Activated CD4-positive, alpha-beta T cell treated with anti-CD3 and anti-CD28 coated beads, Interleukin-2, amount 10 ng/mL, durations not matched to agents 24 days and 14 days (primary cell): Measurements from ENCODE around the gene ST6GALNAC6. TPM values are rescaled to one million over a fixed set of nuclear protein-coding genes. Genes with fewer than 3 reads are reported as not detected.
"Not testable (repeated sequence)": the region's sequence is repeated elsewhere in the genome, so short reads cannot be mapped to it uniquely, and the experiment has no call there.

Source experiments
- DNase-seq: peaks from one replicate; pipeline ENCODE4 v3.0.0; 2022
- H3K27ac Mint-ChIP-seq: one replicate; pipeline ENCODE4 v1.8.0; 2022; ENCODE audit warnings: mild to moderate bottlenecking, mixed read lengths
- H3K27me3 Mint-ChIP-seq: one replicate; pipeline ENCODE4 v1.8.0; 2022; ENCODE audit warnings: mixed read lengths
- H3K36me3 Mint-ChIP-seq: one replicate; pipeline ENCODE4 v1.8.0; 2022; ENCODE audit warnings: low read depth, mild to moderate bottlenecking, mixed read lengths
- H3K4me1 Mint-ChIP-seq: one replicate; pipeline ENCODE4 v1.8.0; 2021; ENCODE audit warnings: mixed read lengths
- H3K4me3 Mint-ChIP-seq: one replicate; pipeline ENCODE4 v1.8.0; 2022; ENCODE audit warnings: mild to moderate bottlenecking, moderate library complexity, mixed read lengths
- H3K9me3 Mint-ChIP-seq: one replicate; pipeline ENCODE4 v1.8.0; 2021; ENCODE audit warnings: mixed read lengths
- intact Hi-C: fragments of 100-400 bp; cut with micrococcal nuclease; formaldehyde crosslinking; loops from one replicate; pipeline ENCODE4 v1.15.1; 2023
- total RNA-seq: library from RNA; stranded (reverse); gene quantifications from 2 replicates; pipeline ENCODE4 v1.2.3, GENCODE V29; 2022

ST6GALNAC6 gene
- total RNA-seq, 1 donor from 2014 or later: 53.3 TPM

DNA sequence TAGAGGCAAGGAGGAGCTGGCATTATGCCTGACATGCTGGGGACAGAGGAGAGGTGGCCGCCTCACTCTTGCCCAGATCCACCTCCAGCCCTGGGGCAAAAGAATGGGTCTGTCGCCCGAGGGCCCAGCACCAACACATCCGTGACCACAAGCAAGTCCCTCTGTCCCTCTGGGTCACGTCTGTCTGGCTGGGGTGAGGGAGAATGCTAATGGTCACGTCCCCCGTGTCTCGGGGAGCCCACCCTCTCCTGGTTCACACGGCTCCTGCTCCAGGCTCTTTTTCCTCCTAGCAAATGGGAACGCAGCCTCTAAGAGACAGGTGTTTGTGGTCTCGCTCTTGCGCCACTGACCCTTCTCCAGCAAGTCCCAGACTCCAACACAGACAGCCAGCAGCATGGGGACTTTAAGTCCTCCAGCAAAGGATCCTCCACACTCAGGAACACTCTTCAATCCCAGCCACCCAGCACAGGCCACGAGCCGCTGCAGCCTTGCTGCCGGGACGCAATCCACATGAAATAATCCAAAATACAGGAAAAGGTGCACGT, 49.0 kb downstream of the ST6GALNAC6 start:
- Mint-ChIP-seq H3K9me3 (peaks cover 16% of the 10 kb centered on the region), H3K27me3 (no peaks in the 10 kb centered on the region), H3K27ac (no peak overlapping the region), H3K4me3 (no peak overlapping the region), H3K36me3 (peaks cover 34% of the 10 kb centered on the region), H3K4me1 (peaks cover 18% of the 10 kb centered on the region)
- no peak for DNase-seq
- intact Hi-C loops: no loop called here

DNA sequence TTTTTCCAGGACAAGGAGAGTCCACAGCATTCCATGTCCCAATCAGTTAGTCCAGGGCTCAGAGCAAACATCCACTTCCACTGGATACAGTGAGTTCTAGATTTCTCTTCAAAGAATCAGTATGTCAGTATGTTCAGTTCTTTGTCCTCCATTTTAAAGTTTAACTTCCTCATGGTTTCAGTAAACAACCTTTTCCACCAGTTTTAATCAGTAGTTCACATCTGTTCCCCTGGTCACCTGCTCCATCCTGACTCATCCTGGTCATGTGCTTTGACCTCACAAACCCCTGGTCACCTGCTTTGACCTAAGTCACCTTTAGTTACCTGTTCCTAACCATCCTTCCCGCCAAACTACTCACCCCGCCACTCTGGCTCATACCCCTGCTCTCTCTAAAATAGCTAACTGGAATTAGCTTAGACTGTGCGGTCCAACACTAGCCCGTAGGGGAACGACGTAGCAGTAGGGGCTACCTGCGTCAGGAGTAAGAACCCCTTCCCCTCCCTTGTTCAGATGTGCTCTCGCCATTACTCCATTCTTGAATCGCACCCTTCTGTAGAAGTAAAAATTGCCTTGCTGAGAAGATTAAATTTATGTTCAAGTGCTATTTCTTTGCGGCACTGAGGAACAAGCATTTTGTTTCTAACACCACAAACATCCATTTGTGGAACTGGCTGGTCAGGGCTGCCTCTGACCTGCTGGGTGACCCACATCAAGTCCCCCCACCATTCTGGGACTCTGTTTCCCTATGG, 50.5 kb downstream of the ST6GALNAC6 start:
- peaks cover 17% of the 10 kb centered on the region for H3K4me1 Mint-ChIP-seq
- H3K36me3 Mint-ChIP-seq: peaks cover 34% of the 10 kb centered on the region
- DNase-seq: no peak
- H3K27ac Mint-ChIP-seq: no peak overlapping the region
- intact Hi-C loops: no loop called here
- no peak overlapping the region for H3K4me3 Mint-ChIP-seq
- peaks cover 16% of the 10 kb centered on the region for H3K9me3 Mint-ChIP-seq
- no peaks in the 10 kb centered on the region for H3K27me3 Mint-ChIP-seq

DNA sequence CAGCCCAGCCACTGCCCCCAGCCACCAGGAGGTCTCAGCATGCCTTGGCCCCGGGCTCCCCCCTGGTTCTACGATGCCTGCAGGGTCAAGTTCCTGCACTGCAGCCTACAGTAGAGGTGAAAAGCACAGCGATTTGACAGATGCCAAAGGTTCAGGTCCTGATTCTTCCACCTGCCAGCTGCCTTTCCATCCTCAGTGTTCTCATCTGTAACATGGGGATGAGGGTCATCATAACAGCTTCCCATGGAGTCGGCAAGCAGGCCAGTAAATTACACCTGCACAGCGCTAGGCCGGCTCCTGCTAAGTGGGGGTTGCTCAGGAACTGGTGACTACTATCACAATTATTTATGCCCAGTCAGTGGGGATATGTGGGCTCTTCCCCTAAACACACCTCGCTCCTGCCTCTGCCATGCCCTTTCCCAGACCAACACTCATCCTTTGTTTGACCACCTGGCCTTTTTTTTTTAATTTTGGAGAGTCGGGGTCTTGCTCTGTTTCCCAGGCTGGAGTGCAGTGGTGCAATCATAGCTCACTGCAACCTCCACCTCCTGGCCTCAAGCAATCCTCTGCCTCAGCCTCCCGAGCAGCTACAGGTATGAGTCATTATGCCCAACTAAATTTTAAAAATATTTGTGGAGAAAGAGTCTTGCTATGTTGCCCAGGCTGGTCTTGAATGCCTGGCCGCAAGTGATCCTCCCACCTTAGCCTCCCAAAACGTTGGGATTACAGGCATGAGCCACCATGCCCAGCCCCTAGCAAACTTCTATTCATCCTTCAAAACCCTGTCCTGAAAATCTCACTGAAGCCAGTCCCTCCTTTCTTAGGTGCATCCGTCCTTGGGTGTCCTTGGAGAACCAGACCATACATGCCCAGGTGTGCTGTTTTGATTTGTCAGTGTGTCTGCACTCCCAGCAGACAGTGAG, 51.3 kb downstream of the ST6GALNAC6 start:
- no peak for DNase-seq
- H3K4me1 Mint-ChIP-seq: peaks cover 14% of the 10 kb centered on the region
- H3K27ac Mint-ChIP-seq: no peak overlapping the region
- intact Hi-C loops: no loop called here
- no peaks in the 10 kb centered on the region for H3K27me3 Mint-ChIP-seq
- no peak overlapping the region for H3K4me3 Mint-ChIP-seq
- peaks cover 16% of the 10 kb centered on the region for H3K9me3 Mint-ChIP-seq
- H3K36me3 Mint-ChIP-seq: peaks cover 34% of the 10 kb centered on the region

DNA sequence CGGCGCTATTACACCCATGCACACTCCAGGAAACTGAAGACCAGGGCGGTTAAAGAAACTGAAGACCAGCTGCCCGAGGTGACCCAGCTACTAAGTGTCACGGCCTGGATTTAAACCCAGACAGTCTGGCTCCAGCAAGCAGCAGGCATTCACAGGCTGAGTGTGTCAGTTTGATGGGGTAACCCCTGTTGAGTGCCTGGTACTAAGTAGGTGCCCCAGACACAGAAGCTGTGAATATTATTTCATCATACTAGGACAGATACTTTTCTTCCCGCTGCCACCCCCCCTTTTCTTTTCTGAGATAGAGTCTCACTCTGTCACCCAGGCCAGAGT, 52.3 kb downstream of the ST6GALNAC6 start:
- no peak overlapping the region for H3K27ac Mint-ChIP-seq
- intact Hi-C loops: no loop called here
- H3K36me3 Mint-ChIP-seq: peaks cover 28% of the 10 kb centered on the region
- no peak overlapping the region for H3K4me3 Mint-ChIP-seq
- peaks cover 5% of the 10 kb centered on the region for H3K4me1 Mint-ChIP-seq
- peaks cover 16% of the 10 kb centered on the region for H3K9me3 Mint-ChIP-seq
- H3K27me3 Mint-ChIP-seq: no peaks in the 10 kb centered on the region
- no peak for DNase-seq

DNA sequence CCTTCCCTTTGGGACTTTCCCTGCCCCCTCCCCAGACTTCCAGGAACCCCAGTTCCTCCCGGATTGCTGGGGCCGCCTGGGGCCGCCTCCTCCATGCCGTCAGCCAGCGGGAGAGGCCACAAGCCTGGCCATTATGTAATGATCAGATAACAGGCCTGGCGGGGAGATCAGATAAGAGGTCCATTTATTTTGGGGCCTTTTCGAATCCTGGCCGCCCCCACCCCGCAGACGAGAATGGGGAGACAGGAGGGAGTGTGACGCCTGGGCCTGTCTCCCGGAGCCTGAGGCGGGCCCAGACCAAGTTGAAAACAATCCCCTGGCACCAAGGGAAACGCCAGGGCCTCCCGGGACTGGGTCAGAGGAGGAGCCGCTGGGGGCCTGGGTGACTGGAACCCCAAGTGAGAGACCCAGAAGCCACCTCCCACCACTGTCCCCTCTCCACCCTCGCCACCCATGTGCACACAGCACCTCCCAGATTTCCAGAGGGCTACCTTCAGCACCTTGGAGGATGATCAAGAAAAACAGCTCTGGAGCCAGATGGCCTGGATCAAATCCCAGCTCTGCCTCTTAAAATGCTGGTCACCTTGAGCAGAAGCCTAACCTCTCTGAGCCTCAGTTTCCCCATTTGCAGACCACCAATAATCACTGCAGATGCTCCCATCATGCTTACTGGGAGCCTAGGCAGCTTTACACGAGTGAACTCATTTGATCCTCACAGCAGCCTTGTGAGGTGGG, 52.8 kb downstream of the ST6GALNAC6 start:
- Mint-ChIP-seq H3K4me1 (peaks cover under 1% of the 10 kb centered on the region), H3K27me3 (no peaks in the 10 kb centered on the region), H3K9me3 (peaks cover 16% of the 10 kb centered on the region), H3K36me3 (peaks cover 25% of the 10 kb centered on the region), H3K27ac (no peak overlapping the region), H3K4me3 (no peak overlapping the region)
- intact Hi-C loops: no loop called here
- no peak for DNase-seq

DNA sequence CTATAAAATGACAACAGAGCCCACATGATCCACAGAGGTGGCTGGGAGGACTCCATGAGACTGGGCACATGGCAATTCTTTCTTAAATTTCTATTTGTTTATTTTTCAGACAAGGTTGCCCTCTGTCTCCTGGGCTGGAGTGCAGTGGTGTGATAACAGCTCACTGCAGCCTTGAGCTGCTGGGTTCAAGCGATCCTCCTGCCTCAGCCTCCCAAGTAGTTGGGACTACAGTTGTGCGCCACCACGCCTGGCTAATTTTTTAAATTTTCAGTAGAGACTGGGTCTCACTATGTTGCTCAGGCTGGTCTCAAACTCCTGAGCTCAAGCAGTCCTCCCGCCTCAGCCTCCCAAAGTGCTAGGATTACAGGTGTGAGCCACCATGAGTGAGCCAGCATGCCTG, 53.8 kb downstream of the ST6GALNAC6 start:
- Mint-ChIP-seq H3K36me3 (peaks cover 20% of the 10 kb centered on the region), H3K9me3 (peaks cover 15% of the 10 kb centered on the region)
- intact Hi-C loops, H3K27me3 Mint-ChIP-seq, DNase-seq, H3K27ac Mint-ChIP-seq, H3K4me3 Mint-ChIP-seq, H3K4me1 Mint-ChIP-seq: not testable (repeated sequence)

DNA sequence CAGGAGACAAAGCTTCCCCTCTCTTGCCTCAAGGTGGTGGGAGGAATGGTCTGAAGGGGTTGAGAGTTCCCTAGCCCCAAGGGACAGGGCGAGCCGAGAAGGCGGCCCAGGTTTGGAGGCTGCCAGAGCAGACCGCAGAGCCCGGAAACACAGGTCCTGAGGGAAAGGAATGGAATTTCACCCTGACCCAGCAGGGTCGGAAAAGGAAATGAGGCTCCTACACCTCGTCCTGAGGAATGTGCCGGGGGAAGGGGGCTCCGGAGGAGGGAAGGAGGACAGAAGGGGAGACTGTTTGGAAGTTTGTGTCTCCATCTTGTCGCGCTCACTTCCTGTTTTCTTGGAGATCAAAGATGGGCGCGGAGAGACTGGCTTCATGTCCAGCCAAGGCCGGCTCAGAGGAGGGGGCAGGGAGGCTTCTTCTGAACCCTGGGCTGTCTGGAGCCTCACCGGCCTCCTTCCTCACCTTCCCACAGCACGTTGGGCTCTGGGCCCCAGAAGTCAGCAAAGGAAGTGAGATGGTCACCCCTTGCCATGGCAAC, 54.5 kb downstream of the ST6GALNAC6 start:
- Mint-ChIP-seq H3K9me3 (peaks cover 12% of the 10 kb centered on the region), H3K4me3 (no peak overlapping the region), H3K27ac (no peak overlapping the region), H3K27me3 (no peaks in the 10 kb centered on the region), H3K36me3 (peaks cover 15% of the 10 kb centered on the region), H3K4me1 (no peaks in the 10 kb centered on the region)
- DNase-seq: no peak
- intact Hi-C loops: no loop called here

DNA sequence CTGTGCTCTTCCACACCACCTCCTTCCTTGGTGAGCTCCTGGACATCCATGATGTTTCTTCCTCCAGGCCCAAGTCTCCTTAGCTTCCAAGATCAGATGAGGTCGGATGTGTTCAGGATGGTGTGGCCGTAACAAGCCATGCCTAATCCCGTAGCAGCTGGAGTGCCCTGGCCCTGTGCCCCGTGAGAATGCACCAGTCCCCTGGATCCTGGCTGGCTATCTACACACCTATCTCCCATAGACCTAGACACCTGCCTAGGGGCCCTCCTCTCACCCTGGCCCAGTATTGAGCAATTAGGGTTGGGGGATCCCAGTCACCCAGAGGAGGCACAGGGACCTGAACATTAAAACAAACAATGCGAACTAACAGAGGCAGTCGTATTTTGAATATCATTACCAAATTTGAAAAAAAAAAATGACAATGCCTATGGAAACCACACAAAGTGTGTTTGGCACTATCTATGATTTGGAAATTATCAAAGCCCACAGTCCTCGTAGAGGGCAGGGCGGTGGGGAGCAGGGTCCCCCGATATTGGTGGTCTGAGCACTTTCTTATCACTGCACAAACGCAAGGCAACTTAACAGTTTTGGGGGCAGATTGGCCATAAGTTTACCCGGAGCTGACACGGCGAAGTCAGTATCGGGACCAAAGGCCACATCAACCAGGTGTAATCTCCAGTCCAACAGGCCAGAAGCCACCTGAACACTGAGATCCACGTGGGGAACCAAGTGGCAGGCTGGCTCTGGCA, 58.1 kb downstream of the ST6GALNAC6 start:
- intact Hi-C loops: no loop called here
- Mint-ChIP-seq H3K4me3 (no peak overlapping the region), H3K27me3 (no peaks in the 10 kb centered on the region), H3K27ac (no peak overlapping the region), H3K9me3 (no peaks in the 10 kb centered on the region), H3K4me1 (no peaks in the 10 kb centered on the region), H3K36me3 (no peaks in the 10 kb centered on the region)
- no peak for DNase-seq

DNA sequence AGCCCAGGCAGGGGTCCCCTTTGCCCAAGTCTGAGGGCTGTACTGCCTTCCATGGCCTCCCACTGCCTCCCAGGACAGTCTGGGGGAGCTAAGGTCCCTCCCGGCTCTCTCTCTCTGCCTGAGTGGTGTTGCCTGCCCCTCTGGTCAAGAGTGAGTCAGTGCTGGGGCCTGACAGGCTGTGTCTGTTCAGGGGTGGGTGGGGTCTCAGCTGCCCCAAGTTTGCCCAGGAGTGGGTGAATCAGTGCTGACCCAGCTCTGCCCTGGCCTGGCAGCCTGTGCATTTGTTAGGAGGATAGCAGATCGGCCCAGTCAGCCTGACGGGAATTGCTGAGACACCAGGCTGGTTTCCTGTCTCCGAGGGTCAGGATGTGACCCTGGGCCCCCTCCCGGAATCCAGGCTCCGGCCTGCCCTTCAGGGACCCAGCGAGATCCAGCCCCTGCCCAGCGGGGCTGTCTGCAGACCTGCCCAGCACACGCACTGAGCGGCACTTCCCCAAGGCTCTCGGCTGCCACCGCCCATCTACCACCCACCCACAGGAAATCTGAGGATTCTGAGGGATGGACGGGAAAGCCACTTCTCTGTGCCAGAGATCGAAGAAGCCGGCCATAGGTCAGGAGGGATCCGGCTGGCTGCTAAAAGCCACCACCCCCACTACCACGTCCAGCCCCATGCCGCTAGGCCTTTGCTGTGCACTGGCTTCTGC, 60.9 kb downstream of the ST6GALNAC6 start:
- Mint-ChIP-seq H3K4me1 (peaks cover 2% of the 10 kb centered on the region), H3K36me3 (peaks cover 2% of the 10 kb centered on the region), H3K27me3 (no peaks in the 10 kb centered on the region), H3K9me3 (no peaks in the 10 kb centered on the region), H3K27ac (no peak overlapping the region), H3K4me3 (no peak overlapping the region)
- intact Hi-C loops: no loop called here
- DNase-seq: no peak

DNA sequence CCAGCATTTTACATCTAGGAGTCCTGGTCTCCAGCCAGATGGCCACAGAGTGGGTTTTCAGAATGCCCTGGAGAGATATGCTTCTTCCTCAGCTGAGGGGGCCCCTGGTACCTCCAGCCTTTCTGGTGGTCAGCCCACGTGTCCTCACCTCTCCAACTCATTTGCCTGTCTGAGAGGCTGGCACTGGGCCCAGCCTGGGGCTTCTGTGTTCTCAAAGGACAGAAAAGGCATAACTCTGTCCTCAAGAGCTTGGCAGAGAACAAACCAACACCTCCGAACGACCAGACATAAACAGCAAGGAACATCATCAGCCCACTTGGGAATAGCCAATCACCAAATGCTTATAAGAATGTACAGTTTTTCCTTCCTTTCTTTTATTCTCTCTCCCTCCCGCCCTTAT, 62.1 kb downstream of the ST6GALNAC6 start:
- Mint-ChIP-seq H3K27me3 (no peaks in the 10 kb centered on the region), H3K27ac (no peak overlapping the region), H3K36me3 (peaks cover 3% of the 10 kb centered on the region), H3K4me3 (no peak overlapping the region), H3K9me3 (no peaks in the 10 kb centered on the region), H3K4me1 (peaks cover 6% of the 10 kb centered on the region)
- no peak for DNase-seq
- intact Hi-C loops: no loop called here

DNA sequence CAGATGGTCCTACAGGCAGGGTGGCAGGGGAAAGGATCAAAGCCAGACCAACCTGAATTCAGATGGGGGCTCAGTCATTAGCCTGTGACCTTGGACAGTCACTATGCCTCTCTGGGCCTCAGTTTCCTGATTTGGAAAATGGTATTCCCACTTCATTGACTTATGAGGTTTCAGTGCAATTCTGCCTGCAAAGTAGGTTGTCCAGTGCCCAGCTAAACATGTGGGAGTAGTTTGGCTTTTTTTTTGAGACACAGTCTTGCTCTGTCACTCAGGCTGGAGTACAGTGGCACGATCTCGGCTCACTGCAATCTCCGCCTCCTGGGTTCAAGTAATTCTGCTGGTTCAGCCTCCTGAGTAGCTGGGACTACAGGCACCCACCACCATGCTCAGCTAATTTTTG, 62.8 kb downstream of the ST6GALNAC6 start:
- H3K36me3 Mint-ChIP-seq, DNase-seq, H3K4me3 Mint-ChIP-seq, H3K4me1 Mint-ChIP-seq, intact Hi-C loops, H3K27me3 Mint-ChIP-seq, H3K27ac Mint-ChIP-seq, H3K9me3 Mint-ChIP-seq: not testable (repeated sequence)

DNA sequence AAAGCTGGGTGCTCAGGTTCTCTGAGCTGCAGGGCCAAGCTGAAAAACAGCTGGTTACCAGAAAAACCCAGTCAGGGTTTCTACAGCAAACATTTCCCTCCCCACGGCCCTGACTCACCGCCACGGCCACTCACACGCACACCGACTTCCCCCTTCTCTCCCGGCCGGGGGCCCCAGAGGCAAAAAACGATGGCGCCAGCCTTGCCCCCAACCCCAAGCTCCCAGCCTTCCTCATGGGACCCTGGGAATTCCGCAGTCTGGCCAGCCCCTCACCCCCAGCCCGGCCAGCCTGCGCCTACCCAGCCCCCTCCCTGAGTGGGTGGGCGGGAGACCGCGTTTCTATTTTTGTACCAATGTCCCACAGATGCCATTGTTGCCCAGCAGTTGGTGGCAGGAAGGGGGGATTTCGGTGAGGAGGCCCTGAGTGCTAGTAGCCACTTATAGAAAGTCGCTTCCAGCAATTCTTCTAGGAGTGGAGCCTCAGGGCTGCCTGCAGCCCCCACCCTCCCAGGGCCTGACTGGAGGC, 63.3 kb downstream of the ST6GALNAC6 start:
- Mint-ChIP-seq H3K27ac (no peak overlapping the region), H3K4me1 (peaks cover 9% of the 10 kb centered on the region), H3K36me3 (peaks cover 4% of the 10 kb centered on the region), H3K9me3 (no peaks in the 10 kb centered on the region), H3K4me3 (no peak overlapping the region), H3K27me3 (no peaks in the 10 kb centered on the region)
- DNase-seq: no peak
- intact Hi-C loops: no loop called here
